ENCODE results near the gene RBMS3.

RBMS3 gene

DNA sequence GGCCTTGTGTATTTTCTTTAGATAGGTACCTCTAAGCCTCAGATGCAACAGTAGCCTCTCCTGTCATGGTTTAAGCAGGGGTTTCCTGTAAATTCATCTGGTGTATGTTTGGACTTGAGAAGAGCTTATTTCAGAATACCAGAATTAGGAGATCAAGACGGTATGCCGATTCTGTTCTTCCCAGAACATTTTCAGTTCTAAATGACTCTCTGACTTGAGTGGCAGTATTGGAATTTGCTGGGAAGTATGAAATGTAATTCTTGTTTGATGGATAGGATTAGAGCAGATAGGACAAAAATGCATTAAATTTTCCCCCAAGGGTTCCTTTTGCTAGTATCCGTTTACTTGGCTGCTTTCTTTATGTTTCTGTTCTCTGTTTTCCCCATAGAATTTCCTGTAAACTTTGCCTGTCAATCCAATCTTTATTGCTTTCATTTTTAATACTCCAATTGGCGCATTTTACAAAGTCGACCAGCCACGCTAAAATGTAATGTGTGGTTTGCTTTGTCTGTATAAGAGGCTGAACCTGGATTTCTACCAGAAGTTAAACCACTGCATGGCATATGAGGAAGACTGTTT is 612.2 kb downstream of the RBMS3 start:
- no peaks in the 10 kb centered on the region for H3K27me3 ChIP-seq (ENCODE audit: control insufficient read depth, insufficient read depth, low read length)
- H3K36me3 ChIP-seq (ENCODE audit: control insufficient read depth, insufficient read depth, low read length) = no peaks in the 10 kb centered on the region
- H3K9ac ChIP-seq (ENCODE audit: low read length) = no peak overlapping the region
- H3K27ac ChIP-seq (ENCODE audit: low read depth, low read length) = no peak overlapping the region
- H3K4me3 ChIP-seq (ENCODE audit: low read depth, low read length) = no peak overlapping the region
- H3K9me3 ChIP-seq (ENCODE audit: control insufficient read depth, insufficient read depth, low read depth, low read length) = no peaks in the 10 kb centered on the region
- no peaks in the 10 kb centered on the region for H3K4me1 ChIP-seq (ENCODE audit: control insufficient read depth, insufficient read depth, low read length)

GRCh38 chr3:29896856-29897255 is 616.0 kb downstream of the RBMS3 start:
- no peak overlapping the region for H3K4me3 ChIP-seq (ENCODE audit: low read depth, low read length)
- H3K9me3 ChIP-seq (ENCODE audit: control insufficient read depth, insufficient read depth, low read depth, low read length) = no peaks in the 10 kb centered on the region
- H3K9ac ChIP-seq (ENCODE audit: low read length) = no peak overlapping the region
- H3K27me3 ChIP-seq (ENCODE audit: control insufficient read depth, insufficient read depth, low read length) = no peaks in the 10 kb centered on the region
- H3K36me3 ChIP-seq (ENCODE audit: control insufficient read depth, insufficient read depth, low read length) = no peaks in the 10 kb centered on the region
- no peak overlapping the region for H3K27ac ChIP-seq (ENCODE audit: low read depth, low read length)
- no peaks in the 10 kb centered on the region for H3K4me1 ChIP-seq (ENCODE audit: control insufficient read depth, insufficient read depth, low read length)

GRCh38 chr3:29898171-29898965 is 617.5 kb downstream of the RBMS3 start:
- H3K9ac ChIP-seq (ENCODE audit: low read length) = no peak overlapping the region
- no peak overlapping the region for H3K27ac ChIP-seq (ENCODE audit: low read depth, low read length)
- no peaks in the 10 kb centered on the region for H3K27me3 ChIP-seq (ENCODE audit: control insufficient read depth, insufficient read depth, low read length)
- no peaks in the 10 kb centered on the region for H3K9me3 ChIP-seq (ENCODE audit: control insufficient read depth, insufficient read depth, low read depth, low read length)
- no peaks in the 10 kb centered on the region for H3K36me3 ChIP-seq (ENCODE audit: control insufficient read depth, insufficient read depth, low read length)
- H3K4me3 ChIP-seq (ENCODE audit: low read depth, low read length) = no peak overlapping the region
- no peaks in the 10 kb centered on the region for H3K4me1 ChIP-seq (ENCODE audit: control insufficient read depth, insufficient read depth, low read length)

- Histone ChIP-seq H3K4me1 (ENCODE audit: control insufficient read depth, insufficient read depth, low read length) (no peaks in the 10 kb centered on the region), H3K4me3 (ENCODE audit: low read depth, low read length) (no peak overlapping the region), H3K9me3 (ENCODE audit: control insufficient read depth, insufficient read depth, low read depth, low read length) (no peaks in the 10 kb centered on the region), H3K27me3 (ENCODE audit: control insufficient read depth, insufficient read depth, low read length) (no peaks in the 10 kb centered on the region), H3K27ac (ENCODE audit: low read depth, low read length) (no peak overlapping the region), H3K36me3 (ENCODE audit: control insufficient read depth, insufficient read depth, low read length) (no peaks in the 10 kb centered on the region), H3K9ac (ENCODE audit: low read length) (no peak overlapping the region)
Measured at GRCh38 chr3:29899021-29899420, 618.1 kb downstream of the RBMS3 start.

GRCh38 chr3:29901097-29901496 is 620.2 kb downstream of the RBMS3 start:
- H3K27ac ChIP-seq (ENCODE audit: low read depth, low read length) = no peak overlapping the region
- H3K36me3 ChIP-seq (ENCODE audit: control insufficient read depth, insufficient read depth, low read length) = no peaks in the 10 kb centered on the region
- no peak overlapping the region for H3K4me3 ChIP-seq (ENCODE audit: low read depth, low read length)
- H3K9me3 ChIP-seq (ENCODE audit: control insufficient read depth, insufficient read depth, low read depth, low read length) = no peaks in the 10 kb centered on the region
- no peaks in the 10 kb centered on the region for H3K27me3 ChIP-seq (ENCODE audit: control insufficient read depth, insufficient read depth, low read length)
- no peak overlapping the region for H3K9ac ChIP-seq (ENCODE audit: low read length)
- H3K4me1 ChIP-seq (ENCODE audit: control insufficient read depth, insufficient read depth, low read length) = no peaks in the 10 kb centered on the region

DNA sequence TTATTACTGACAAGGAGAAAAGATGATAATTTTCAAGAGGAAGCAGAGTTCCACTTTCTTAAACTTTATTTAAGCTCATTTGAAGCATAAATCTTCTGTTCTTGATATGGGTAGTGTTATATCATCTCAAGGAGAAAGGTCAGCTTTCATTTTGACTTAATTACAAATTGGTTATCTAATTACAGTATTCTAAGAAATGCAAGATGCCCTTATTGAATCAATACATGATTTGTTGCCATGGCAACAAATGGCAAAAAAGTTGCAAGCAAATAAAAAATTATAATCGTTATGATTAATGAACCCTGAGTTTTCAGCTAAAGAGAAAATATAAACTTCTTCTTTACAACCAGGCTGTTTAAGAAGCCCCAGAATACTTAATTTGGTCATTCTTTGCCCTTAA is 622.7 kb downstream of the RBMS3 start:
- Histone ChIP-seq H3K4me1 (ENCODE audit: control insufficient read depth, insufficient read depth, low read length) (no peaks in the 10 kb centered on the region), H3K36me3 (ENCODE audit: control insufficient read depth, insufficient read depth, low read length) (no peaks in the 10 kb centered on the region), H3K9me3 (ENCODE audit: control insufficient read depth, insufficient read depth, low read depth, low read length) (no peaks in the 10 kb centered on the region), H3K27ac (ENCODE audit: low read depth, low read length) (no peak overlapping the region), H3K4me3 (ENCODE audit: low read depth, low read length) (no peak overlapping the region), H3K9ac (ENCODE audit: low read length) (no peak overlapping the region), H3K27me3 (ENCODE audit: control insufficient read depth, insufficient read depth, low read length) (no peaks in the 10 kb centered on the region)

DNA sequence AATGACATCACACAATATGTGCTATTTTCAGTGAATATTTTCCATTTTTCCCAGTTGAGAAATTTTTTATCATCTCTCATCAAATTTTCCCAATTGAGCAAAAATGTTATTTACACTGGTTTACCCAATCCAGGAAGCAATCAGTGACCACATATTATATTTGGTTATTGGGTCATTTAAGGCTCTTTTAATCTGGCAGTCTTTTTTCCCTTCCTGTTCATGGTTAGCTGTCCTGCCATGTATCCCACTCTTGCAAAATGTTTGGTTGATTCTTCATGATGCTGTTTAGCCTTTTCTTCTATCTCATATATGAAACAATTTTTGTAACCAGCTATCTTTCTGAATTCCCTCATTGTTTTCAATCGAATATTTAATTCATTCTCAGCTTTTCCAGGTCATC is 626.0 kb downstream of the RBMS3 start:
- H3K4me3 ChIP-seq (ENCODE audit: low read depth, low read length) = no peak overlapping the region

GRCh38 chr3:29912600-29913288 is 631.9 kb downstream of the RBMS3 start:
- Histone ChIP-seq H3K4me1 (ENCODE audit: control insufficient read depth, insufficient read depth, low read length) (no peaks in the 10 kb centered on the region), H3K27ac (ENCODE audit: low read depth, low read length) (no peak overlapping the region), H3K9me3 (ENCODE audit: control insufficient read depth, insufficient read depth, low read depth, low read length) (no peaks in the 10 kb centered on the region), H3K36me3 (ENCODE audit: control insufficient read depth, insufficient read depth, low read length) (no peaks in the 10 kb centered on the region), H3K9ac (ENCODE audit: low read length) (no peak overlapping the region), H3K4me3 (ENCODE audit: low read depth, low read length) (no peak overlapping the region), H3K27me3 (ENCODE audit: control insufficient read depth, insufficient read depth, low read length) (no peaks in the 10 kb centered on the region)

More for the DNA sequence above, 626.0 kb downstream of the RBMS3 start:
- H3K27ac ChIP-seq (ENCODE audit: low read depth, low read length) = no peak overlapping the region
- H3K36me3 ChIP-seq (ENCODE audit: control insufficient read depth, insufficient read depth, low read length) = no peaks in the 10 kb centered on the region
- no peaks in the 10 kb centered on the region for H3K9me3 ChIP-seq (ENCODE audit: control insufficient read depth, insufficient read depth, low read depth, low read length)
- H3K9ac ChIP-seq (ENCODE audit: low read length) = no peak overlapping the region
- no peaks in the 10 kb centered on the region for H3K27me3 ChIP-seq (ENCODE audit: control insufficient read depth, insufficient read depth, low read length)
- no peaks in the 10 kb centered on the region for H3K4me1 ChIP-seq (ENCODE audit: control insufficient read depth, insufficient read depth, low read length)

DNA sequence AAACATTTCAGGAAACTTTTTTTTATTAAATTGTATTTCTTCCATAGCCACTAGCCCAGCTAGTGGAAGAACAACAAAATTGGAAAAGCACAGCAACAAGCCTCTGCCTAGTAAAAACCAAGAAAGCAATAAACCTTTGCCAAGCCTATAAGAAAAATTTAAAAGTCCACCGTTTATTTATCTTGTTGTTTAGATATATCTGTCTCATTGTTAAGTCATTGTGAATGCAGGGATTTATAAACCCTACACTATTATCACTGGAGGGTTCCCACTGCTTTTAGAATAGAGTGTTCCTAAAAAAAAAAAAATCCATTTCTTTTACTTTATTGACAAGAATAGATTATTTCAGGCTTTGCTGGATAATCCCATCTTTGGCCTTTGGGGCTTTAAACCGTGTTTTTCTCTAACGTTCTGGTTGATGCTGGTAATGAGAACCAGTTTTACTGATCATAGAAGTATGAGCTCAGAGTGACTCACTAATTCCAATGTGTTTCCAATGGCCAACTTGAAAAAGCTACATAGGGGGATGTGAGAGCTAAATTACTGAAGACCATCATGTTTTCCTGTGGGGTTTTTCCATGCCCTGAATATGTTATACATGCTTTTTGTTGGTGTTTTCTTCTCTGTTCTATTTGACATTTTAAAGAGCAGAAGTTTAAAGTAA is 634.1 kb downstream of the RBMS3 start:
- Histone ChIP-seq H3K9me3 (ENCODE audit: control insufficient read depth, insufficient read depth, low read depth, low read length) (no peaks in the 10 kb centered on the region), H3K4me3 (ENCODE audit: low read depth, low read length) (no peak overlapping the region), H3K27ac (ENCODE audit: low read depth, low read length) (no peak overlapping the region), H3K36me3 (ENCODE audit: control insufficient read depth, insufficient read depth, low read length) (no peaks in the 10 kb centered on the region), H3K4me1 (ENCODE audit: control insufficient read depth, insufficient read depth, low read length) (no peaks in the 10 kb centered on the region), H3K27me3 (ENCODE audit: control insufficient read depth, insufficient read depth, low read length) (no peaks in the 10 kb centered on the region), H3K9ac (ENCODE audit: low read length) (no peak overlapping the region)

- no peak overlapping the region for H3K27ac ChIP-seq (ENCODE audit: low read depth, low read length)
Measured at GRCh38 chr3:29919571-29919970, 638.7 kb downstream of the RBMS3 start.

More at GRCh38 chr3:29919571-29919970, 638.7 kb downstream of the RBMS3 start:
- Histone ChIP-seq H3K9ac (ENCODE audit: low read length) (no peak overlapping the region), H3K4me3 (ENCODE audit: low read depth, low read length) (no peak overlapping the region), H3K27me3 (ENCODE audit: control insufficient read depth, insufficient read depth, low read length) (no peaks in the 10 kb centered on the region), H3K4me1 (ENCODE audit: control insufficient read depth, insufficient read depth, low read length) (peaks cover 5% of the 10 kb centered on the region; the same call in 1 of the 2 replicates), H3K36me3 (ENCODE audit: control insufficient read depth, insufficient read depth, low read length) (no peaks in the 10 kb centered on the region), H3K9me3 (ENCODE audit: control insufficient read depth, insufficient read depth, low read depth, low read length) (no peaks in the 10 kb centered on the region)
